Stimulated activated CD8-positive, alpha-beta memory T cell treated with anti-CD3 and anti-CD28 coated beads, Interleukin-2, amount 100 ng/mL, for 48 hours (primary cell): ENCODE measurements around the gene DTHD1.

ENCODE experiments used
- DNase-seq, 2 donors: peaks; one replicate each; pipeline ENCODE4 v3.0.0-alpha.2; 2020; ENCODE audit warnings: low read depth in 2 of 2

Gene DTHD1

DNA sequence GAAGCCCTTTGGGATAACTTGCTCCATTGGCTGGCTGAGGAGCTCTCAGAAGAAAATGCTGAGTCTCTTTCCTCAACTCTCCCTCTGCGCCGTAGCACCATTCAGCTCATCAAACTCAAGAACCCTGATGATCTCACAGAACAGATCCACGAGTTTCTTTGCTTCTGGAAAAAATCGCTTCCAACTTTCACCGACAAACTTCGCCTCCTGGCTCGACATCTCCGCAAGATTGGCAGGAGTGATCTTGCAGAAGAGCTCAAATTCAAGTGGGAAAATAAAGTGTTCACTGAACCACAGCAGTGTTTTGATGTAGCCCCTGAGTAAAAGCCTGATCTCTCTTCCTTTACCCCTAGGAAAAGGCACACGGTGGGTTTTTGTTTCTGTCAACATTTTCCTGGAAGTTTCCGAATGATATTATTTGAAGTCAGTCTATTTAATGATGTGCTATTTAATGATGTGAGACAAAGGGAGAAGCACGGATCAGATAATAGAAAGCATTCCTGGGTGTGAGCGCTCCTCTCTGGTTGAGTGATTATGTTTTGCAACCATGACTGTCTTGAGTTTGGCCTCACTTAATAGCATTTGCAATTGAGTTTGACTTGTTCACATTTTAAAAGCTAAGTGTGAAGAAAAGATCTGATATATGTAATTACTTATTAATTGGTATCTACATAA is 62.2 kb downstream of the DTHD1 start:
- no peak for DNase-seq

DNA sequence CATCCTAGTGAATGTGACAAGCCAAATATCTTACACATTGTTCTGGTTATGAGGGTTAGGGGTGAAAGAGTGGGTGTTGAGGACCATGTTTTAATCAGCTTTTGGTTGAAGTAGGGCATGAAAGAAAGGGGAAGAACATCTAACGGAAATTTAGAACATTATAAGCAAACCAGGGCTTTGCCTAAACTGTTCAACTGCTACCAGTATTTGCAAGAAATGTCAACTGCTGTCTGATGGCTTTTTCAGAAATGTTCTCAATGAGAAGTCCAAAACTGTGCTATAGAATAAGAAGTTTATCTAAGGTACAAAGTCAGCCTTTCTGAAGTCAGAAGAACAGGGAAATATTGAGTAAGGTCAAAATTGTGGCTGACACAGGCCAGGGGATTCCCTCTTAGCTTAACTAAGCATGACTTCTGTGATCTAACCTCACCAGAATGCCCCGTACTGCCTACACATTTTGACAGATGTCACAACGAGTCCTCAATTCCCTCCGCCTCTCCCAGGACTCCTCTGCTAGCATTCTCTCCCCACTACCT is 67.1 kb downstream of the DTHD1 start:
- peak; percentile 10 for DNase-seq

DNA sequence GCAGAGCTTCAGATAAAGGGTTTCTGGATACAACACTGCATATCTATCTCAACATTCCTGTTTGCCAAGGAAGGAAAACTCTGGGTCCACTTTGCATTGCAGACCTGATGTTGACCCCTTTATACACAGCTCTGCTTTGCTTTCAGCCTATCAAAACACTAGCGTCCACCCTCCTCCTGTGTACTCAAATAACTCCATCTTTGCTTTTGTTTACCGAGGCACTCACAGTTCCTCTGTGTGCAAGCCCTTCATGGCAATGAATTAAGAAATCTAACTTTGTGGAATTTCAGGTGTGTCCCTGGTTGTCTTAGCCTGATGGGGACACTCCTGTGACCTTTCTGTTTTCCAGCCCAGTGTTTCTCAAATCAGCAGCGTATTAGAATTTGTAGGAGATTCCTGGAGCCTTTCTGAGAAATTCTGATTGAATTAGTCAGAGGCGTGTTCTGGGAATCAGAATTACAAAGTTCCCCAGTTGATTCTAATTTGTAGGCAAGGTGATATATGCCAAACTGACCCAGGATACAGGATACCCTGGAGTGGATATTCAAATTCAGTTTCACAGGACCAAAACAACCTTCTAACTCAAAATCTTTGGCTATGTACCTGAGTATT is 68.6 kb downstream of the DTHD1 start:
- DNase-seq: no peak

DNA sequence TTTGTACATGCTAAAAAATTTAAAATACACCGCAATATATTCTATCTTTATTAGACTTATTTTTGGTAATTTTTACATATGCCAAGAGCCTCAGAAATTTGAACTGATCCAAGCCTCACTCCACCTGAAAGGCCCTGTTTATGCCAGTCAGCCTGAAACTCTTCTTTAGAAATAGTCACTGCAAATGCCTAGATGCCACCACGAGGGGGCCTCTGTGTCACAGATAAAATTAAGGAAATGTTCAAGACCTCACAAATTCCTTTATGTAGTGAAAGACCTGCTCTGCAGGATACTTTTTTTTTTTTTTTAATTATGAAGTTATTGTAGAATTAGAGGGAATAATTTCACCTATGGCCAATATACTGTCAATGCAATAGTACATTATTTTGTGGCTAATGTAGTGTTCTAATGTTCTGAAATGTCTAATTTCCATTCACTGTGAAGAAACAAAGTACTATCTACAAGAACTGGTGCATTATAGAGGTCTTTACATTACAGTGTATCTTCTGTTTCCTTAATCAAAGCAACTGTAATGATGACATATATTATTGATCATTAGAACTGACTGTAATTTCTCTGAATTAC is 69.8 kb downstream of the DTHD1 start:
- DNase-seq: peak; percentile 44 to 49

DNA sequence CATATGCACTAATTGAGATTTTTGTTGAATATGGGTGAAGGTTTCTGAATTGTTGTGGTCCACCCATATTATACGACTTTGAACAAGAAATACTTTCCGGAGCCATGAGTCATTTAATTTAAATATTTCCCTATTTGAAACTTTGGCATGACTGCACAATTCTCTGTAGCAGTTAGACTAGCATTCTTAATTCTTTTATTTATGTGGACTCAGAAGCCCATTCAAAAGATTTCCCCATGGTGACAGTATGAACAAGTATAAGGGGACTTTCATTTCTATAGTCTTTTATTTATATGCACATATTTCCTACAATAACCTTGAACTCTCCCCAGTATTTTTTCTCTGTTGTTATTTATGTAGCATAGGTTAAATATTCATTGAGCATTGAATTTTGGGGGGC is 72.6 kb downstream of the DTHD1 start:
- no peak for DNase-seq

DNA sequence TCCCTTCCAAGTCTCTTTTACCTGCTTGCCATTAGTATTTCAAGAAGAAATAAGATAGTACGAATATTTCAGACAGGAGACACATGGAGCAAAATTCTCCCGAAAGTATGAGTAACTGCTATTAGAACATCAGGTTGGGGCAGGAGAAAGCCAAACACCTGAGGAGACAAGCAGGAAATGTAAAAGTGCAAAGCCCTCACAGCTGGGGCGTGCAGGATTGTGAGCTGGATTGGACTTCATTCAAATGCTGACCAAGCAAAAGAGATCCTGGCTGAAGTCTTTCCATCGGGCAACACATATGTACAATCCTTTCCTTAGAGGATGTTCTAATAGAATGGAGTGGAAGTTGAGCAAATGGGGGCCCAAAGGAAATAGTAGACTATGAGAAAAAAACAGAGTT is 76.8 kb downstream of the DTHD1 start:
- DNase-seq: no peak

DNA sequence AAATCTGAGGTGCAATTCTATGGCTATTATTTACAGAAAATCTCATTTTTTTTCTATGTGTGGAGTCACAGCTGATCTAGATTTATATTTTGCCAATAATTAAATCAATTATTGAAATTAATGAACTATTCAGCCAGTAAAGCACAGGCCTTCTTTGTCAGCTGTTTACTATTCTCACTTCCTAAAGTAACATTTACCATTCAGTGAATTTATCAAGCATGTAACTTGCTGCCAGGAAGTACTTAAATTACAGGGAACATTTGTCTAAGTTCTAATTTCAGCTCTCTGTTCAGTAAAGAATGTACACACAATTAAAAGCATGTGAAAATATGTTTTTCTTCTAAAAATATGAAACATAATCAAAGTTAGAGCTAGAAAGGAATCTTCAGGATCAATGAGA is 79.3 kb downstream of the DTHD1 start:
- DNase-seq: no peak

DNA sequence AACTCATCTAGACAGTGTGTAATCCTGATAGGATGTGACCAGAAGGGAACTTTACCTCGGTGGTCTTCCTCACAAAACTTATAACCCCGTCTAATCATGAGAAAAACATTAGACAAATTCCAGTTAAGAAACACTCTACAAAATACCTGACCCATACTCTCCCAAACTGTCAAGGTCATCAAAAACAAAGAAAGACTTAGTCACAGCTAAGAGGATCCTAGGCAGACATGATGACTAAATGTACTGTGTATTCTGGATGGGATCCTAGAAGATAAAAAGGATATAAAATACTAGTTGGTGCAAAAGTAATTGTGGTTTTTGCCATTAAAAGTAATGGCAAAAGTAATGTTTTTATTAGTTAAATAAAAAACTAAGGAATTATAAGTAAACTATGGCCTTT is 81.6 kb downstream of the DTHD1 start:
- DNase-seq: no peak

DNA sequence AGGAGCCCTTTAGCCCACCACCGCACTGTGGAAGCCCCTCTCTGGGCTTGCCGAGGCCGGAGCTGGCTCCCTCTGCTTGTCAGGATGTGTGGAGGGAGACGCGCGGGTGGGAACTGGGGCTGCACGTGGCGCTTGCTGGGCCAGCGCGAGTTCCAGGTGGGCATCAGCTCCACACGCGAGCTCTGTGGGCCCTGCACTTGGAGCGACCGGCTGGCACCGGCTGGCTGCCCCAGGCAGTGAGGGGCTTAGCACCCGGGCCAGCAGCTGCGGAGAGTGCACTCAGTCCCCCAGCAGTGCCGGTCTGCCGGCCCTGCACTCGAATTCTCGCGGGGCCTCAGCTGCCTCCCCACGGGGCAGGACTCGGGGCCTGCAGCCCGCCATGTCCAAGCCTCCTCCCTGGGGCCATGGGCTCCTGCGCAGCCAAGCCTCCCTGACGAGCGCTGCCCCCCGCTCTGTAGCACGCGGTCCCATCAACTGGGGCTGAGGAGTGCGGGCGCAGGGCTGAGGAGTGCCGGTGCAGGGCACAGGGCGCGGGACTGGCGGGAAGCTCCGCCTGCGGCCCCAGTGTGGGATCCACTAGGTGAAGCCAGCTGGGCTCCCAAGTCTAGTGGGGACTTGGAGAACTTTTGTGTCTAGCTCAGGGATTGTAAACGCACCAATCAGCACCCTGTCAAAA is 93.6 kb downstream of the DTHD1 start:
- no peak for DNase-seq

DNA sequence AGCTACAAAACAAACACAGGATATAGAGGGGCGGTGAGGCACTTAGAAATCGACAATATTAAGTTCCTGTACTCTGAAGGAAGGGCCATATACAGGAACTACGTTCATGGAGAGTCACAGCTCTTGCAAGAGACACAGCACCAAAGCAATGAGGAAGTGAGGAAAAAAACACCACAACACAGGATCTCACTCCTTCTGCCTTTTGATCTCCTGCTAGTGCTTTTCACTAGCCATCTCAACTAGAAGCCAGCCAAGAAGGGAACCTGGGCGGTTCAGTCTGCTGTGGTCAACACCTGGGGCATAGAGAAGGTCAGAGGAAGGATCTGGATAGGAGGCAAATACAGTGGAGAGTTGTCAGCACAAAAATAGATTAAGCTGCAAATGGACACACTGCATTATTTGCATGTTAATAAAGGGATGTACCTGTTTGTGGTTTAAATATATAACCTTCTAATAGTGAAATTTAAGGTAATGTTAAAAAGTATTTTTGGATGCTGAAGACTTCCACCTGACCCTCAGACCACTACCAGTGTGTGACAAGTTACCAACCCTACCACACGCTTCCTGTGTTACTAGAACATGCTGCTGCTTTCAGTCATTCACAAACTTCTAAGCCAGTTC is 104.6 kb downstream of the DTHD1 start:
- DNase-seq: no peak

DNA sequence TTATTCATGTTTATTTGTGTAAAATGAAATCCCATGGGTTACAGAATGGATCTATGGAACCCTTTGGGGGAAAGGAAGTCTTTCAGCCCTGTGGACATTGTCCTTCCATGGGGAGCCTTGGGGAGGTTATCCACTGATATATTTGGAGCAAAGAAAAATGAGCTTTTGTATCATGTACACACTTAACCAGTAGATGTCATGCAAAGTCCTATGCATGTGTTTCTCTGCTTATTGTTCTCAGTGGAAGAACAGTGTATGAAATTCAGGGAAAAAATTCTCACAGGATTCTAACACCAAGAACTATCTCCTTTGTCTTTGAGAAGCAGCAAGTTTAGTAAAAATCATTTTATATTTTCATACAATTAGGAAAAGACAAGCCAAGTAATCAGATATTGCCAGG is 105.3 kb downstream of the DTHD1 start:
- DNase-seq: no peak

DNA sequence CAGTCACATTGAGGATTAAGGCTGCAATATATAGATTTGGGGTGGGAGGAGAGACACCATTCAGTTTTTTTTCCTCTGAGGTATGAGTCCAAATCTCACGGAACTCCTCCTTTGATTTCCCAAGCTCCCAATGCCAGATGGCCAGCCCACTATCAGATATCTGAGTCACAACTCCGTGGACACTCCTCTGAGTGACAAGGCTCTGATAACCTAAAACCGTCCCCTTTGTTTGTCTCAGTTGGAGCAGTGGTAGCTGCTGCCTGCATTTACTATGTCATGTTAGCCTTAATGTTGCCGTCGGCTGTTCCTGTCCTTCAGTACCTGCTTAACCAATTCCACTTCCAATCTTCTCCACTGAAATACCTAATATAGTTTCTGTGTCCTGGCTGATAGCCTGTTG is 107.3 kb downstream of the DTHD1 start:
- DNase-seq: no peak

DNA sequence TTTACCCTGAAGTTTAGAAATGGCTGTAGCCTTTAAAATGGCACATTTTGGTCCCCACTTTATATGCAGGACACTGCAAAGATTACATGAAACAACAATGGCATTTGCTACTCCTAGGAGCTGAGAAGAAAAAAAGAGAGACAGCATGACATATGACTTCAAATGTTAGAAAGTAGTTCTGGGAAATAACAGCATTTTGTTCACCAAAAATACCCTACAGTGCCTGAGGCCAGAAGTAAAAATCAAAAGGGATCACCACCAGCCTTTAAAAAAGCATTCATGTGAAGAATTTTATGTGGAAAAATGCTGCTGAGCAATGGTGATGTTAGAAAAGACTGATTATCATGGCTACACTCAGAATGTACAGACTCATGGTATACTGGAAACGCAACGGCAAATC is 110.0 kb downstream of the DTHD1 start:
- no peak for DNase-seq

DNA sequence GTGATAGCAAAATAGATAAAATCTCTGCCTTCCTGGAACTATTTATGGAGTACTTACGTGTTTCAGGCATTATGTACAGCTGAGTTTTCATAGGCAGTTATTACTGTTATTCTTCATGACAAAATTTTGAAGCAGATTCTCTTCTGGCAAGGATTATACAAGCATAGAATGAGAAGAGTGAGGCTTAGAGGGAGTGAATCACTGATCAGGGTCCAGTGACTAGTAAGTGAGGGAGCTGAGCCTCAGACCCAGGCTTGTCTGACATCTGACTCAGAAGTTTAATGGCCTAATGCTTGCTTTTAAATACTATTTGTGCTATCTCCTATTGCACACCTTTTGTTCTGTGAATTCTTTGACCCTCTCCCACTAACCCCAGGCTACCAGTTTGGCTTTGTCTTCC is 110.6 kb downstream of the DTHD1 start:
- no peak for DNase-seq

DNA sequence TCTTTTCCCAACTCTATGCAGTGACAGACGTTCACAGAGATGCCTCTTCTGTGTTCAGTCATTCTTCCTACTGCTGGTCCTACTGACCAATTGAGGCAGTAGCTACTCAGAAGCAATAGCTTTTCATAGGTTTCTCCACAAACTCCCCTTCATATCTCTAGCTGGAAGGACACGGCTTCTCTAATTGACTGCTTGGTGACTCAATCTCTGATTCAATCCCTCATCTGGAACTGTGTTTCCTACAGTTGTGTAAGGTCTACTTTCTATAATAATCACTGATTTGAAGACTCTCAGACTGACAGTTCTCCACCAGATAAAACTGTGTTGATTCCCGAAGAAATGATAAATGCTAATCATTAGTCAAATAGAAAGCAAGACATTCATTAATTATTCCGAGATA is 111.5 kb downstream of the DTHD1 start:
- DNase-seq: no peak
